IPS DF 4.7 (cell line): ENCODE results near the gene CDC6.

Experiments
- DNase-seq: peaks from one replicate; pipeline ENCODE4 v3.0.0-alpha.2; 2013; ENCODE audit warnings: low spot score; ENCODE audit errors: extremely low read depth

CDC6 gene

GRCh38 chr17:40351359-40352236 lies 63.9 kb downstream of the CDC6 start:
- no peak for DNase-seq

- no peak for DNase-seq
These were observed 64.6 kb downstream of the CDC6 start for GRCh38 chr17:40352237-40352778.

- no peak for DNase-seq
These were observed 65.2 kb downstream of the CDC6 start for GRCh38 chr17:40352779-40353394.
